Umbilical cord (tissue), 2 donors: ENCODE data around the gene SOST. TPM values are rescaled to one million over a fixed set of nuclear protein-coding genes. Genes with fewer than 3 reads are reported as not detected.
A peak's percentile ranks its signal among the peaks of the same experiment; 100 is the strongest.

Experiments
- DNase-seq: peaks from one replicate; pipeline ENCODE4 v3.0.0-alpha.2; 2015; ENCODE audit warnings: low spot score
- total RNA-seq: library from RNA; depleted of rRNA; stranded (reverse); fragments of >200 nt; gene quantifications from one replicate; pipeline ENCODE4 v1.2.3, GENCODE V29; 2014; ENCODE audit warnings: low replicate concordance; ENCODE audit not compliant: insufficient read depth

The SOST gene
- total RNA-seq, 1 donor from 2014 or later = 0.96 TPM

DNA sequence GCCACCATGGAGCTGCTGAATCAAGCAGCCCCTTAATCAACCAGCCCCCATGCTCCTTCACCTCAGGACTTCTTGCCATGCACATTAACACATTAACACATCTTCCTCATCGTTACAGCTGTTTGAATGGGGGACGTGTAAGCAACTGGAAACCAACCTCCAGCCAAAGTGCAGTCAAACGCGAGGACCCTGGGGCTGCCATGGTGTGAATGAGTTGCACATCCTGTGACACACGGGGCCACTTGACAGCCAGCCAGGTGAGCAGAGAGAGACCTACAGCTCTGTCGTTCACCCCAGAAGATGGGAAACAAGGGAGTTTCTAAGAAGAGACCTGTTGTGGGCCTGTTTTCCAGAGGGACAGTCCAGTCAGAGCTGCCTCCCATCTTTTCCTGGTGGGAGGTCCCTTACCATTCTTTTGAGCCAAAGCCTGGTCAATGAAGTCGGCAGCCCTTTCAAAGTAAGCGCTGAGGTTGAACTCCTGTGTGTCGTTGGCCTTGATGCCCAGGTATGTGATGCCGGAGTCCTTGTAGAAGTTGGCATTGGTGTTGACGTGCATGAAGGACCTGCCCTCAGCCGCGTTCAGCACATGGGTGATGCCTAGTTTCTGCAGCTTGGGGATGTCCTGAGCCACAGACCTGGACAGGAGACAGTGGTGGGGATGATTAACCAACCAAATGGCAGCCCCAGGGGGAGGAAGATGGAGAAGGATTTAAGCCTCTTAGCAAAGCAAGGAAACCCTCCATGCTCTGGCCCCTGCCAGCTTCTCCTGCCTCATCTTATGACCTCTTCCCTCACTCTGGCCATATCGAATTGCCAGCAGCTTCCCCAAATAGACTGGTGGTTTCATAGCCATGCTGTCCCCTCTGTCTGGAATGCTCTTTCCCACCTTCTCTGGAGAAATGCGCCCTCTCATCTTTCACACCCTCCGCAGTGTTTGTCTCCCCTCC, 16.0 kb upstream of the SOST start:
- DNase-seq = no peak

DNA sequence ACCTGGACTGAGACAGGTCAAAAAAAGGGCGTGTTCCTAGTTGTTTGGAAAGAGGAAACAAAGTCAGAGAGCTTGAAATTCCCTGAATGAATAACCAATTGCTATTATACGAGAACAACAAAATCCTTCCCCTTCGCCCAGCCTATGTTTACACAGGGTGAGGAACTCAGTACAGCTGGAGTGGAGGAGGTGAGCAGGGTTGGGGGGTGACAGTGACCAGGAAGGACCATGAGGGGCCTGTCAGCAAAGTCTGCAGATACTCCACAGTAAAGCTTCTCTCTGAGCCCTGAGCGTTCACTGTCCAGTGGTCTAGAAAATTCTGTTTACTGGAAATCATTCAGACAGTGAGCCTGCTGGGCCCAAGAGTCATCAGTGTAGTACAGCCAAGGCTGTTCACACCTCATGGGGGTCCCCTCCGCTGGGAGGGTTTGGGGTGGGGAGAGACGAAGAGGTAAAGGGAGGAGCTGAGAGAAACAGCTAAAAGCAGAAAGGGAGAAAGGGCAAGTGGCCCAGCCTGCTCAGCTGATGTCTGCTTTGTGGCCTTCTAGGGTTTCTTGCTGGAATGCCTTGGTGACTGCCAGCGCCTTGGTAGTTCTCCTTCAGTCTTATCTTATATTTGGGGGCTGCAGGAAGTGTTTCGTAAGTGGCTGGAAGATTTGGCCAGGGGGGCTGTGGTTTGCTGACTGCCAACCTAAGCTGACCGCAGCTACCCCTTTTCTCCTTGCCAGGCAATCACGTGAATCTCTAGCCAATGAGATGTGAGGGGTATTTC, 14.5 kb upstream of the SOST start:
- peak; percentile 48 for DNase-seq

DNA sequence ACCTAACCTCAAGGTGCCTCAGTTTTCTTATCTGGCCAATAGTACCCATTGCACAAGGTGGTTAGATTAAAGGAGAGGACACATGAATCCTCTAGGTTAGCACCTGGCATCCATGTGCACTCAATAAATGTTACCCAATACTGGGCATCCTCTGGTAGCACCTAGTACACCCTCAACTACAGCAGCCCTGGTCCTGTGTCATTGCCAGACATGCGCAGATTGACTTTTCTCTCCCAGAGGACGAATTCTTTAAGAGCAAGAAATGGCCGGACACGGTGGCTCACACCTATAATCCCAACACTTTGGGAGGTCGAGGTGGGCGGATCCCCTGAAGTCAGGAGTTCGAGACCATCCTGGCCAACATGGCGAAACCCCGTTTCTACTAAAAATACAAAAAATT, 12.9 kb upstream of the SOST start:
- DNase-seq = no peak

DNA sequence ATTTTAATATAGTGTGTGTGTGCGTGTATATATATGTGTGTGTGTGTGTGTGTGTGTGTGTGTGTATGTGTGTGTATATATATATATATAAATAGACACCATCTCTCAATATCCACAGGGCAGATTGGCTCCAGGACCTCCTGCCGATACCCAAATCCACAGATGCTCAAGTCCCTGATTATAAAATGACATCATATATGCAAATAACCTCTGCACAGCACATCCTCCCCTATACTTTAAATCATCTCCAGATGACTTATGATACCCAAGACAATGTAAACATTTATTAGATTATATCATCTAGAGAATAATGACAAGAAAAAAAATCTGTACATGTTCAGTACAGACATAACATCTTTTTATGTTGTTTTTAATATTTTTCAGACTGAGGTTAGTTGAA, 12.4 kb upstream of the SOST start:
- DNase-seq = no peak

DNA sequence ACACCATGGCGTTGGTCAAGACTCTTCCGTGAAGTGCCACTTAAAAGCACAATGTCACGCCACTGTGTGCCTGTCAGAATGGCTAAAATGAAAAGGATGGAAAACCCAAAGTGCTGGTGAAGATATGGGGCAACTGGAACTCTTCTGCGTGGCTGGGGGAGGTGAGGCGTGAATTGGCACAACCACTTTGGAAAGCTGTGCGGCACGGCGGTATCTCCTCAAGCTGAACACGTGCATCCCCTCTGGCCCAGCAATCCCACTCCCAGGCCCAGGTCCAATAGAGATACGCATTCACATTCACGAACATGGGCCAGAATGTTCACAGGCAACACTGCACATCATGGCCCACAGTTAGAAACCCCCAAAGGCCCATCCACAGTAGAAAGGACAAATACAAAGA, 11.3 kb upstream of the SOST start:
- no peak for DNase-seq

- DNase-seq = no peak
These were observed 10.8 kb upstream of the SOST start for GRCh38 chr17:43769426-43769825.

DNA sequence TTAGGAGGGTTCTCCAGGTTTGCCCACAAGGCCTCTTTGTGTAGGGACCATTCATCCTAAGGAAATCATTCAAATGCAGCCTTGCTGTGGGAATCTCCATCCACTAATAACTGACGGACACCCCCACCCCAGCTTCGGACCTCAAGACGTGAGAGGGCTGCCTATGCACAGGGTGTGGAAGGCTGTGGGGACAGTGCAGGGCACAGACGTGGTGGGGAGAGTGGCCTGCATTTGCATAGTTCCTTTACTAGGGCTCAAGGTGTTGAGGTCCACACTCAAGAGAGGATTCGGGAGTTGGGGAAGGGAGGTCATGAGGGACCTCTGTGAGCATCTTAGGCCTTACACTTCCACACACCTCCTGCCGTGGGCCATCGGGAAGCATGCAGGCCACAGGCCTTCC, 10.4 kb upstream of the SOST start:
- DNase-seq = no peak

- DNase-seq = peak; percentile 44
These were observed 9.8 kb upstream of the SOST start for GRCh38 chr17:43768382-43768781.

DNA sequence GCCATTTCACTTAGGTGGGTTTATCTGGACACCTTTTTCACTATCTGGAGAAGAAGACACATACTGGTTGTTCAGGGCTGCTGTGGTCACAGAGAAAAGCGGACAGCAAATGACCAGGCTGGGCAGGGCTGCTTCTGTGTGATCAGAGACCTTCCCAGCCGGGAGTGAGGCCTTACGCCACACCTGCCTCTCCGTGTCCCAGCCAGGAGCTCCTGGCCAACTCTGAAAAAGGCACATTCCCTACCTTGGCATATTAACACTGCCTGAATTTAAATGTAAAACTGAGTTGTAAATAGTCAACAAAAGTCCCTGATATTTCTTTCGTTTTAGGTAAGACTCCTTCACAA, 9.1 kb upstream of the SOST start:
- no peak for DNase-seq

- no peak for DNase-seq
These were observed 8.6 kb upstream of the SOST start for GRCh38 chr17:43767053-43767712.

GRCh38 chr17:43766413-43767052, 7.9 kb upstream of the SOST start:
- DNase-seq = peak; percentile 37

DNA sequence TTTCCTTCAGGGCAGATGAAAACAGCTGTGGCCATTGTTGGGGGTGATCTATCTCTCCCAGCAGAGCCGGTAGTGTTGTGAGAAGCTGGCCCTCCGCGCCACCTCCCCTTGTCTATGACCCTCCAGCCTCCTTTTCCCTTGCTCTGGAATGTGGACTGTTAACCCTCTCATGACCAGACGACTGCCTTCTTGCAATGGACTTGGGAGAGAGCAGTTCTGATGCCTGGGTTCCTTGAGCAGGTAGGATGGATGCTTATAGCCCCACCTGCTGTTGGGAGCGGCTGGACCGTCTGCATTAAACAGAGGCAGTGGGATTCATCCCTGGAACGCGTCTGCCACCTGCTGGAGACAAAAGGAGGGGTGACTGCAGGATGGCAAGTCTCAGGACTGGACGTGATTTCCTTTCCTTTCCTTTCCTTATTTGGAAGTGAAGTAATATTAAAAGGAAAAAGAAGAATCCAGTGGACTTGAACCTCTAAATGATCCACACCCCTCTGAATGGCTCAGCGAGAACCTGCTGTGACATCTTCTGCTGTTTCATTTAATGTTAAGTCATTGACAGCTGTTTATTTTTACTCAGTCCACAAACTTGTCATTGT, 1.8 kb upstream of the SOST start:
- DNase-seq = peak; percentile 95

GRCh38 chr17:43759836-43760235, 1.2 kb upstream of the SOST start:
- no peak for DNase-seq

GRCh38 chr17:43758086-43758485, 505 bp downstream of the SOST start:
- DNase-seq = no peak

DNA sequence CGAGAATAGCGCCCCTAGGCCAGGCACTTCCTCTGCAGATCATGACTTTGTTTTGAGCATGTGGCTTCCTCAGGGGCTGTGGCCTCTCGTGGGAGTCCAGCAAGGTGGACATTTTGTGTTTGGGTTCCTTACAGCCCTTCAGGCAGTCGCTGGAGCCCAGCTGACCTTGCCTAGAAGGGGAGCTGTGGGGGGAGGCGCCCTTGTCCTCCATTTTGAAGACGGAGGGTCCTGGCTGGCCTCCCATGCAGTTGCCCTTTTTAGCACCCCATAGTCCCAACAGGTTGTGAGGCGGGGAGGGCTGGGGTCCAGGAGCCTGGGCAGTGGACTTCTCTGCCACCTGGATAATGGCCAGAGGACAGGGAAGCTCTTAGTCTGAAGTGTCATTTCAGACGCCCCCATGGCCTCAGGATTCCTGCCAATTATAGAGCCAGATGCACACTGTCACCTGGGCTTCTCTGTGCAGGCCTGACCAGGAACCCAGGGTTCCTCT, 1.4 kb downstream of the SOST start:
- no peak for DNase-seq

GRCh38 chr17:43756201-43756600, 2.4 kb downstream of the SOST start:
- no peak for DNase-seq

DNA sequence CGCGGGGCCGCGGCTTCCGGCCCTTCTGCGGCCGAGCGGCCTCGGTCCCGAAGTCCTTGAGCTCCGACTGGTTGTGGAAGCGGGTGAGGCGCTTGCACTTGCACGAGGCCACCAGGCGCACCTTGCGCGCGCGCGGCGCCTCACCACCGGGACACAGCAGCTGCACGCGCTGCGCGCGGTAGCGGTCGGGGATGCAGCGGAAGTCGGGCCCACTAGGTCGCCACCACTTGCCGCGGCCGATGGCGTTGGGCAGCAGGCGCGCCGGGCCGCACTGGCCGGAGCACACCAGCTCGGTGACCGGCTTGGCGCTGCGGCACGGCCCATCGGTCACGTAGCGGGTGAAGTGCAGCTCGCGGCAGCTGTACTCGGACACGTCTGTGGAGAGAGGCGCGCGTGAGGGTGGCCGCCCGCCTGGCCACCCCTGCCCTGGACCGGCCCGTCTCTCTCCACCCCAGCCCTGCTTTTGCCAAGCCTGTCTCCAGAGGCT, 3.2 kb downstream of the SOST start:
- no peak for DNase-seq

DNA sequence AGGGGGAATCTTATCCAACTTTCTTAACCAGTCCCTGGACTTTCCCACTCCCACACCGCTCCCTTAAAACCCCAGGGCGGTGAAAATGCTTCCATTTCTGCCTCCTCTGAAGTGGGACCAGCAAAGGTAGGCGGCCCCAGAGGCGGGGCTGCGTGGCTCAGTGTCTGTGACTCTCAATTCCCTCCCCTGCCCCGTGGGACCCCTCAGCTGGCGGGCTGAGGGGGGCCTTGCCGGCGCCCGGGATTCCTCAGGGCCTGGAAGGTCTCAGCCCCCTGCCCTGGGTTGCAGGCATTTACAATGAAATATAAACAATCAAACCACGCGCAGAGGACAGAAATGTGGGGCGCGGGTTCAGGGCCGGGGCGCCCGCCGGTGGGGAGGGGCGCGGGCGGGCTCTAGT, 3.6 kb downstream of the SOST start:
- DNase-seq = no peak

DNA sequence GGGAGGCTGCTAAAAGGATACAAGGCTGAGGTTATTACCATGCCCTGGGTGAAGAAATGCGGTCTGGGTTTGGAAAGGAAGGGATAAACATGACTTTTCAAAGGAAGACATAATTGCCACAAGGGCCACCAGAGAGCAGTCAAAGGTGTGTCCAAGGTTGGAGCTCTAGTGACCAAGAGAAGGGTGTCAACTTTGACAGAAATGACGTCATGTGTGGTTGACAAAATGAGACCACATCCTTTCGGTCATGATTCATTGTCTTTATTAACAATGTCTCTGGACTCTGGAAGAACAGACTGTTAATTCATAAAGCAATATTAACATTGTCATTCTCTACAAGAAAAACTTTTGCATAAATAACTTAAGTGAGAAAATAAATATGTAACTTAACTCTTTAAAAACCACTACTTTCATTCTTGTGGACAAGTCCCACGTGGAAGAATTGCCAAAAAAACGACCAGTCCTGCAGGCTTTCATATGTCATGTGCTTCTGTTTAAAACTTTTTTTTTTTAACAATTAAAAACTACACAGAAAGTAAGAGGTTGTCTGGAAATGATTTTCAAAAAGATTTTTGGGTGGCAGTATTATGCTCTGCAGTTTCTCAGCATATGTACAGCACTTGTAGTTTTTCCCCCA, 5.0 kb downstream of the SOST start:
- no peak for DNase-seq

DNA sequence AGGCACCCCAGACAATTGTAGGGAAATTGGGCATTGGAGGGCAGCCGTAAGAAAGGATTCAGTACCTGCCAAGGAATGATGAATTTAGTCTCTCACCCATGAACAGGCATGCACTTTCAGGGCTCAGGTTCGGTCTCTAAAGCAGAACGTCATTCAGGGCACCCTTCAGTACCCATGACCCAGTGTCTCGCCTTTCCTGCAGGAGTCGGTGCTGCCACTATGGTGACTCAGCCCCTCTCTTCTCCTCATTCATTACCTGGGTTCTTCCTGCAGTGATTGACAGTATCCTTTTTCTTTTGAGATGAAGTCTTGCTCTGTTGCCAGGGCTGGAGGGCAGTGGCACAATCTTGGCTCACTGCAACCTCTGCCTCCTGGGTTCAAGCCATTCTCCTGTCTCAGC, 8.4 kb downstream of the SOST start:
- DNase-seq = no peak

DNA sequence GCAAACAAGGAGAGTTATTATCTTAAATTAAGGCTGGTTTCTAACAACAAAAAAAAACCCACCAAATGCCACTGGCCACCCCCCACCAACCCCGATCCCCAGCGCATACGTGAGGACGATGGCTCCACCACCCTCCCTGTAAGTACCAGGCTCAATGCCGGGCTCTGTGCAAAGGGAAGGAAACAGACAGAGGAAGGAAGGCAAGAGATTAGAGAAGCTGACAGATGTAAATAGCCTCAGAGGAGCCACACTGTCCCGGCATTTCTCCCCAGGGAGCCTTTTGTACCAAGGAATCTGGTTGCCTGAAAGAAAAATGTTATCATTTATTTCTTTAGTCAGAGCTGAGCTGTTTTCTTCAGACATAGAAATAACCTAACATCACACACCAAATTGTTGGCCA, 13.1 kb downstream of the SOST start:
- DNase-seq = no peak
